Gastrocnemius medialis (tissue), 4 donors: ENCODE data around the gene CCSER1.

ENCODE experiments used
- CTCF ChIP-seq, 5 experiments: fragments of 450-650 bp in 3 of 5; fragments of 200-600 bp in 2 of 5; sonication (generic) in 2 of 5; IDR thresholded peaks in 4 of 5; conservative IDR thresholded peaks in 1 of 5; 1 replicate in 4 of 5; 2 replicates in 1 of 5; pipeline ENCODE4 v1.5.1; 2016 to 2019; ENCODE audit warnings: antibody characterized with exemption in 5 of 5, mild to moderate bottlenecking in 3 of 5, moderate library complexity in 3 of 5
- POLR2A ChIP-seq, 2 donors: fragments of 450-650 bp; IDR thresholded peaks; one replicate each; pipeline ENCODE4 v1.6.1; 2017; ENCODE audit warnings: antibody characterized with exemption in 2 of 2, mild to moderate bottlenecking in 2 of 2, moderate library complexity in 2 of 2

GRCh38 chr4:91472046-91472445, 1344.9 kb downstream of the CCSER1 start:
- TF ChIP-seq CTCF (IDR thresholded peaks at IDR 0.05 in 4 of 5, conservative IDR thresholded peaks at IDR 0.05 in 1 of 5) (no peak), POLR2A (IDR thresholded peaks at IDR 0.05) (no peak)
